GM18873 (cell line): ENCODE data around the gene PARD6B.
"Not testable (repeated sequence)": the region's sequence is repeated elsewhere in the genome, so short reads cannot be mapped to it uniquely, and the experiment has no call there.

Experiments used
- ATAC-seq: cut with Tn5 transposase; IDR thresholded peaks from one replicate; pipeline ENCODE4 v1.9.1; 2021; ENCODE audit warnings: mild to moderate bottlenecking, moderate library complexity, moderate number of reproducible peaks; ENCODE audit not compliant: unreplicated experiment, low FRiP score

PARD6B gene, protein sequence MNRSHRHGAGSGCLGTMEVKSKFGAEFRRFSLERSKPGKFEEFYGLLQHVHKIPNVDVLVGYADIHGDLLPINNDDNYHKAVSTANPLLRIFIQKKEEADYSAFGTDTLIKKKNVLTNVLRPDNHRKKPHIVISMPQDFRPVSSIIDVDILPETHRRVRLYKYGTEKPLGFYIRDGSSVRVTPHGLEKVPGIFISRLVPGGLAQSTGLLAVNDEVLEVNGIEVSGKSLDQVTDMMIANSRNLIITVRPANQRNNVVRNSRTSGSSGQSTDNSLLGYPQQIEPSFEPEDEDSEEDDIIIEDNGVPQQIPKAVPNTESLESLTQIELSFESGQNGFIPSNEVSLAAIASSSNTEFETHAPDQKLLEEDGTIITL

DNA sequence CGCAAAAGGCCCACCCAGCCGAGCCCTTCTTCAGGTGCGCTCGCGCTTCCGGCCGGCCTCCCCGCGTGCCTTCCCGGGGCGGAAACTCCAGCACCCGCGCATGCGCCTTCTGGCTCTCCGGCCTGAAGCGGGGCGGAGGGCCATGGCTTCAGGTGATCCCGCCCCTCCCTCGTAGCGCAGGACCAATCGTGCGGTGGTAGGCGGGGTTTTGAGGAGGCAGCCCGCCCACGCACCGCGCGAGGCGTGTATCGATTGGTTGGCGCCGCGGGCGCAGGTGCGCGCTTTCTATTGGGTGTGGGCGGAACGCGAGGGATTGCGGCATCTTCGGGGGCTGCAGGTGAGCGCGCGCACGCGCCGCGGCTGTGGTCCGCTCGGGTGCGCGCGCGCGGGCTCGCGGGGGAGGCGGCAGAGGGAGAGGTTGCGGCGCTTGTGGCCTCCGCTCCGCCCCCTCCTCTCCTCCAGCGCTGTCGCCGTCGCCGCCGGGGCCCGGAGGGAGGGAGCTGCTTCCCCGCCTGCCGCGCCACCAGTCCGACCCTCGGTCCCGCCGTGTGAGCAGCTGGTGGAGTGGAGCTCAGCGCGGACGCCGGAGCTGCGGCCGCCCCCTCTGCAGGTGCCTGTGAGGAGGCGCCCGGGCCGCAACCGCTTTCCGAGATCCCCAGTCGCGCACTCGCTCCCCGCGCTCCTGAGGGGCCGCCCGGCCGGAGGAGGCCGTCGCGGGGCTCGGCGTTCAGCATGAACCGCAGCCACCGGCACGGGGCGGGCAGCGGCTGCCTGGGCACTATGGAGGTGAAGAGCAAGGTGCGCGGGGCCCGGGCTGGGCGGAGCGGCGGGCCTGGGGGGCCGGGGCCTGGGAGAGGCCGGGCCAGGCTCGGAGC is at the start of gene PARD6B:
Gene PARD6B, plus strand, starts transcription at position 526 of the 875 bp plus-strand sequence. Its CDS starts 207 bp downstream, at position 733.
- peak; percentile 76 for ATAC-seq

DNA sequence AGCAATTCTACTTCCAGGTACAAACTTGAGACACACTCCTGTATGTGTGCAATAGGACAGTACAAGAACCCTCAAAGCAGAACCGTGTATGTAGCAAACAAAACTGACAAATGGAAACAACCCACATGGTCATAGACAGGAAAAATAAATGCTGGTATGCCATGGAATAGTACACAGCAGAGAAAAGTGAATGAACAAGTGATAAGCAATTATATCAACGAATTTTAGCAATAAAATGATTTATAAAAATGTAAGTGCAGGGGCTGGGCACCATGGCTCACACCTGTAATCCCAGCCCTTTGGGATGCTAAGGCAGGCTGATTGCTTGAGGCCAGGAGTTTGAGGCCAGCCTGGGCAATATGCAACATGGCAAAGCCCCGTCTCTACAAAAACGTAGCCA is 49.3 kb upstream of the PARD6B start:
- no peak for ATAC-seq

DNA sequence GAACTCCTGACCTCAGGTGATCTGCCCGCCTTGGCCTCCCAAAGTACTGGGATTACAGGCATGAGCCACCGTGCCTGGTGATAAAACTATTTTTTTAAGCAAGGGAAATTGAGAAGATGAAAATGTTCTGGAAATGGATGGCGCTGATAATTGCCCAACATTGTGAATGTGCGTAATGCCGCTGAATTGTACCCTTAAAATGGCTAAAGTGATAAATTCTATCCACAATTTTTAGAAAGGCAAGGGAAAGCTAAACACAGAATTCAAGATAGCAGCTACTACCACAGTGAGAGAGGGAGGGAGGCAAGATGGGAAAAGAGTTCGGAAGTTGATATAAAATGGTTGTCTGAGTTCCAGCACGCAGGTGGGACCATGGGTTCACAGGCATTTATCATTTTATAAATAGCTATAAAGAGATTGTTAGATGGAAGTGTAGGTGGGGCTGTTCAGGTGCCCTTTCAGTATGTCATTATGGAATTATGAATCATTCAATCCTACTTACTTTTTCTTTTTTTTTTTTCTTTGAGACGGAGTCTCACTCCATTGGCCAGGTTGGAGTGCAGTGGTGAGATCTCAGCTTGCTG is 48.3 kb upstream of the PARD6B start:
- no peak for ATAC-seq

DNA sequence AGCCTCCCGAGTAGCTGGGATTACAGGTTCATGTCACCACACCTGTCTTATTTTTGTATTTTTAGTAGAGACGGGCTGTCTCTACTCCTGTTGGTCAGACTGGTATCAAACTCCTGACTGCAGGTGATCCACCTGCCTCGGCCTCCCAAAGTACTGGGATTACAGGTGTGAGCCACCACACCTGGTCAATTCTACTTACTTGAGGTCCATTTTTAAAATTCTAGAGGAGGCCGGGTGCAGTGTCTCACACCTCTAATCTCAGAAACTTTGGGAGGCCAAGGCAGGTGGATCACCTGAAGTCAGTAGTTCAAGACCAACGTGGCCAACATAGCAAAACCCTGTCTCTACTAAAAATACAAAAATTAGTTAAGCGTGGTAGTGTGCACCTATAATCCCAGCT is 47.8 kb upstream of the PARD6B start:
- ATAC-seq, result no peak

DNA sequence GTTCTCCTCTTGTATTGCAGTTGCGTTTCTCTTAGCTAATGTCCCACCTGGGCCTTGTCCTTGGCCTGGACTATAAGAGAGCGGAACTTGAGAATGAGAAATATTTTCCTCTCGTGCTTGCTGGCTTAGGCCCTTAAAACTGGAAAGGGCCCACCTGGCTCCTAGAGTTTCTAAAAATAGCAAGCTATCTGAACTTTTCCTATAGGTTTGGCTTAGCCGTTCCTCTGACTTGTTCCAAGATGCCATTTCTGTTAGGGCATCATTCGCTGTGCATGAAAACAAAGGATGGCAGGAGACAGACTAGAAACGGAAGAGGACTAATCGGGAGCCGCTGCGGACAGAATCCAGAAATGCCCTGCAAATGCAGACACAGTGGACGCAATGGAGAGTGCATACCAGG is 44.6 kb upstream of the PARD6B start:
- ATAC-seq, result no peak

DNA sequence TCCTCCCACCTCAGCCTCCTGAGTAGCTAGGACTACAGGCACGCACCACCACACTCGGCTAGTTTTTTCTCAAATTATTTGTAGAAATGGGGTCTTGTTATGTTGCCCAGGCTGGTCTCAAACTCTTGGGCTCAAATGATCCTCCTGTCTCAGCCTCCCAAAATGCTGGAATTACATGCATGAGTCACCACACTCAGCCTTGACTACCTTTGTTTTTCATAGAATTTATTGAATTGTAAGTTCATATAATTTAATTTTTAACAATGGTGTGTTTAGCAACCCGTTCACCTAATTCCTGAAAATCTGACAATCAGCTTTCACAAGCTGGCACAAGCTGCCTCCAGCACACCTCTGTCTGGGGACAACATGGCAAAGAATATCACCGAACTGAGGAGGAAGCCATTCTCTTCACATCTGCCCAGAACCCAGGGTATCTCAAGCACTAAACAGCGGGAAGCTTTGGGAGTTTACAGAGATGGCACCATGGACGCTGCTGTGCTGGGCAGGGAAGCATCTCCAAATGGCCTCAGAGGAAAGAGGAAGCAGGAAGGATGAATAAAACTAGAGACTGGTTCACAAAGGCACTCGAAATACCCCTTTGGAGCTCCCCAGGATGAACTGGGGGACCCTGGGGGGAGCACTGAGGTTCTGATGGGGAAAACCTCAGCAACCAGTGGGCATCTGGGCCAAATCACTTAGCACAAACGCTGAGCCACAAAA is 43.0 kb upstream of the PARD6B start:
- ATAC-seq, result no peak

DNA sequence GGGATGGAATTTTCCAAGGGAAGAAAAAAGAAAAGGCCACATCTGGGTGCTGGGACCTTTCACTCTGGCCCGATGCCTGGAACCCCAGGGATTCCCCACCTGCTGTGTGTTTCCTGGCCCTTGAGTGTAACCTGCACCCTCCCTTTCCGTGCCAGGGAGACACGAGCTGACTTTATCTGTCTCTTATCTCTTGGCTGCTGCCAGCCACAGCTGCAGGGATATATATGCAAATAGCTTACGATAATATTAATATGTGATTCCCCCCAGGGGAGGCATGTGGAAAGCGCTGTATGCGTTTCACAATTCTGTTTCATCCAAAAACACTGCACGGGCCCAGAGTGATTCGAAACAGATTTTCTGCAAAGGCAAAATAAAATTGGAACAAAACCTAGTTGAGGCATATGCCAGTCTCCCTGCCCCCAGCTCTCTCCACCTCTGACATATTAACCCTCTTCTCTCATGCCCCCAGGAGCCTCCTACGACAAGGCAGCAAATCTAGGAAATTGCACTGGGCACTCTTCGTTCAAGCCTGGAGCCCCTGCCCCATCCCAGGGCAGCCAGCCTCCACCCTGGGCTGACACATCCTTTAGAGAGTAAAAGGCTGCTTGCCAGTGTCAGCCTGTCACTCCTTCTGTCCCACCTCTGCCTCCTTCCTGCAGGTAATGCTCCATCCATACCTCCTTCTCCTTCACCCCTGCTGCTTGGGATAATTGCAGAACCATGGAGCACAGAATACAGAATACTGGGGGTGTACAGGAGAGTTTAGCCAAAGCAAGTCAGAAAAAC is 41.3 kb upstream of the PARD6B start:
- no peak for ATAC-seq

DNA sequence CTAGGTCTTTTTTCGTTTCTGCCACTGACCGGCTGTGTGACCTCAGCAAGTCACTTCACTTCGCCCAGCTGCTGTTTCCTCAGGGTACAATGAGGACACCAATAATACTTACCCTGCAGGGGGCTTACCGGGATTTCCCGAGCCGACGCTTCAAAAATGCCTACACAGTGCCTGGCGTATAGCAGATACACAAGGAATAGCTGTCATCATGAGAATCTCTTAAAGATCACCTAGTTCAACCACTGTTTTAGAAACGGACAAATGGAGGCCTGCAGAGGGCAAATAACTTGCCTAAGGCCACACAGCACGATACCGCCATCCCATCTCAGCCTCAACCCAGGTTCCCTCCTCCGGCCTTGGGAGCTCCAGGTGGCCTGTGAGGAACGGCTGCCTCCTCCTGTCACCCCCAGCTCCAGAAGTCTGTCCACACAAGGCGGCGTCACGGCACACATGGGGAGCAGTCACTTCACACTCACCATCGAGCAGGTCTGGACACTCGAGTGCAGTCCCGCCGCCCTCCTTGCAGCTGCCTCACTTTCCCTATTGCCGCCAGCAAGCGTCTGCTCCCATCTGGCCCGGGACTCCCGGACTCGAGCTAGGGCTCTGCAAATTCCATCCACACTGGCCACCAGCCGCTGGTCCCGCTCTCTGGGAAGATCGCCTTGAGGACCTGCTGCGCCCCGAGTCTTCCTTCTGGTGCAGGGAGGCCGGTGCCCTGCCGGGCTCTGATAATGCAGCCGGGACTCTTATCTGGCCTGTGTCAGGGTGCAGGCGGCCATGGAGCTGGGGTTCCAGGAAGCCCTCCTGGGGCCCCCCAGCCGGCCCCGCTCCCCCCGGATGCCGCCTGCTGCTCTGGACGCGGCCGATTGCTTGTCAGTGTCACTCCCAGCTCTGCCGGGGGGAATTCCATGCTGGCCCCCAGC is 40.5 kb upstream of the PARD6B start, which contains the start of gene RIPOR3:
Gene RIPOR3, minus strand, starts transcription at position 893 of the 923 bp plus-strand sequence. Its CDS starts 414 bp downstream, at position 479.
- no peak for ATAC-seq

DNA sequence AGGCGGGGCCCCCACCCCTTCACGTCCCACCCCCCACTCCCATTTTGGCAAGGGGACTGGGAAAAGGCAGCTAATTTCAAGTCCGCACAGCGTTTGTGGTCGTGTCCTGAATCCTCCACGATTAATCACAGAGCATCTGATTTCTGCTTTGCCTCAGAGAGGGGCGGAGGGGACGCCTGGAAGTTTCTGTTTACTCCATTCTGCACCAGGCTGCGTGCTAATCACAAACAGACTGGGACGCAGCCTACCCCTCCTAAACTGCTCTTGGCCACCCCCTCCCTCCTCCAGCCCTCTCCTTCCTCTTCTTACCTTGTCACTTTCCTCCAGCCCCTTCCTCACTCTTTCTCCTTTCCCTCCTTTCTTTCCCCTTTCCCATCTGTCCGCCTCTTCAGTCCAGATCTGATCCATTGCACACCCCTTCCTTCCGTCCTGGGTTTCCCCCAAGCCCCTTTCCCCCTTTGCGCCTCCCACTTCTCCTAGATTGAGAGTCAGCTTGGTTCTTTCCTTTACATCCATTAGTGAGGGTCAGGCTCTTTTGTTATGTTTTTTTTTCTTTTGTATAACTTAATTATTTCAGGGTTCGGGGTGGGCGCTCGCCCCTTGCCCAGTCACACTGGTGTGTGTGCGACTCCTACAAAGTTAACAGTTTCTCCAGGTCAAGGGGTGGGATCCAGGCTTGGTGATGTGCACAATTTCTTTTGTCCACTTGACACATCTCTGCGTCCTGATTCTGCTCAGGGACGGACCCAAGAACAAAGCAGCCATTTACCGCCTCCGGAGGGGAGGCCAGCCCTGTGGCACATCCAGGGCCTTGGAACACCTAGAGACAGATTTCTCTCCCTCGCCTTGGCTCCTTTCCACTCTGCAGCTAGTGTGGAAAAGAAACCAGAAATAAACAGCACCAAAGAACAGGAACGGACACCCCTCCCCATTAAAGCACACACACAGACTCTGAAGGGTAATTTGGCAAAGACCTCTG is 39.5 kb upstream of the PARD6B start:
- ATAC-seq, result no peak

DNA sequence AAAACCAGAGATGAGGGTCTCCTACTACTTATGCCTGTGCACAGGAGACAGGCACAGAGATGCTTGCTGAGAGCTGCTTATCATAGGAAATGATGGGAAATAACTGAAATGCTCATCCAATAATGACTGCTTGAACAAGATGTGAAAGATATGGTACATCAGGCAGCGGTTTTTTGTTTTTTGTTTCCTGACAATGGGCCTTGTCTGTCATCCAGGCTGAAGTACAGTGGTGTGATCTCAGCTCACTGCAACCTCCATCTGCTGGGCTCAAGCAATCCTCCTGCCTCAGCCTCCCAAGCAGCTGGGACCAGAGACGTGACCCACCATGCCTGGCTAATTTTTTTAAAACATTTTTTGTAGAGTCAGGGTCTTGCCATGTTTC is 38.8 kb upstream of the PARD6B start:
- no peak for ATAC-seq

DNA sequence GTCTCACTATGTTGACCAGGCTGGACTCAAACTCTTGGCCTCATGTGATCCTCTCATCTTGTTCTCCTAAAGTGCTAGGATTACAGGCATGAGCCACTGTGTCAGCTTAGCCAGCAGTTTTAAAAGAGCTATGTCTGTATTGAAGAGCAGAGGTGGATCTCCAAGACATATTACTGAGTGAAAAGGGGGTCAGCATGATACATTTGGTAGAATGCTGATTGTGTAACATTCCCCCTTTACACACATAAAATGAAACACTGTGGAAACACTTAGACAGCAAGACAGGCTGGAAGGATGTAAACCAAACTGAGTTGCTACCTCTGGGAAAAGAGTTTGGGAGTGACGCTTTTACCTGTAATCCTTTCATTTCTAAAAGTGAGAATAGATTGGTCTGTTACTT is 38.4 kb upstream of the PARD6B start:
- no peak for ATAC-seq

DNA sequence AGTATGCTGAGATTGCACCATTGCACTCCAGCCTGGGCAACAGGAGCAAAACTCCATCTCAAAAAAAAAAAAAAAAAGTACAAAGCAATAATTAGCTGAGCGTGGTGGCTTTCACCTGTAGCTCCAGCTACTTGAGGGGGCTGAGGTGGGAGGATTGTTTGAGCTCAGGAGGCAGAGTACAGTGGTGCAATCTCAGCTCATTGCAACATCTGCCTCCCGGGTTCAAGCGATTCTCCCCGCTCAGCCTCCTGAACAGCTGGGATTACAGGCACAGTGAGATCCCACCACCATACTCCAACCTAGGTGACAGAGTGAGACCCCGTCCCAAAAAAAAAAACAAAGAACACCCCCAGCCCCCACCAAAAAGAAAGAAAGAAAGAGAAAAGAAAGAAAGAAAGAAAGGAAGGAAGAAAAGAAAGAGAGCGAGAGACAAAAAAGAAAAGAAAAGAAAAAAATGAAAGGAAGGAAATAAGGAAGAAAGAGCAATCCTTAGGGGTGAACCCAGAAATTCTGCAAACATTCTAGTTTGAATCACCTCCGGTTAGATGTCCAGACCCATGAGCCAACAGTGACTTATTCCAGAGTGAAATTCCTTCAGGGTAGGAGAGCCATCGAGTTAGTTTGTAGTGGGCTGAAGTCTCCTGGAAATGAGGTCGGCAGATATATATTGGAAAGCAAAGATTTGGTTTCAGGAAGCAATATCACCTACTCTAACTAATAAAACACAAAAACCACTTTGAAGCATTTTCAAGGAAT is 36.8 kb upstream of the PARD6B start:
- no peak for ATAC-seq

DNA sequence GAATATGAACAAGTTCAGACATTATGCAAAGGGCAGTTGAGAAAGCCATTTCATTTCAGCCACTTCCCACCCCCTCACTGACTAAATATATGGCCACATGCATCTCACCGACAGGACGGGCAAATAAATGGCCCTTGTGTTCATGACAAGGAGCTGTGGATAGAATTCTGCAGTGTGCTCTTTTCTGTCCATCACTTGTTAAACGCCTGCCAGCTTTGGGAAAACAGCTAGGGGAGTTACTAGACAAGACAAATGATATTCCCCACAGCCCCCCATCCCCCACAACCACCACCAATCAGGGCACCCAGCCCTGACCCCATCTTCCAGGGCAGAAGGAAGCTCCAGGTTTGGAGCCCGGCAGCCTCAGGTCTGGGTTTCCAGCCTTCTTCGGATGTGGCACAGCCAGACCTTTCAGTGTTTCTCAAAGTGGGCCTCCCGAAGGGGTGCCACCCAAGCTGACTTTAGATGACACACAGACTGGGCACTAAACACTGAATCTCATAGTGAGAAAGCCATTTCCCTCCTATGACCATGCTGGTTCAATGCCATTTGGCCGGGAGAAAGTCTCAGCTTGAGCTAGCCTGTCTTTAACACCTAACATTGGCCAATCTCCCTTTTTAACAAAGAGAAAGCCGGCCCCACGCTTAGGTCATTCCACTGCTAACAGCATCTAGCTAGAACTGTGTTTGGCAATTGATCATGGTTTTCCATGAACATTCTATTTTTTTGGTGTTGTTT is 36.1 kb upstream of the PARD6B start:
- no peak for ATAC-seq

DNA sequence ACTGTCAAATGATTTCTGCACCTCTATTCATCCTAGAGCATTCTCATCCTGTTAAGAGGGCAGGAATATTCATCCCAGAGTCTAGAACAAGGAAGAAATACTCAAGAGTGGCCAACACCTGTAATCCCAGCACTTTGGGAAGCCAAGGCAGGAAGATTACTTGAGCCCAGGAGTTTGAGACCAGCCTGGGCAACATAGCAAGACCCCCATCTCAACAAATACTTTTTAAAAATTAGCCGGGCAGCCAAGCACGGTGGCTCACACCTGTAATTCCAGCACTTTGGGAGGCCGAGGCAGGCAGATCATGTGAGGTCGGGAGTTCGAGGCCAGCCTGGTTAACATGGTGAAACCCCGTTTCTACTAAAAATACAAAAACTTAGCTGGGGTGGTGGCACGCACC is 33.1 kb upstream of the PARD6B start:
- ATAC-seq, result not testable (repeated sequence)

DNA sequence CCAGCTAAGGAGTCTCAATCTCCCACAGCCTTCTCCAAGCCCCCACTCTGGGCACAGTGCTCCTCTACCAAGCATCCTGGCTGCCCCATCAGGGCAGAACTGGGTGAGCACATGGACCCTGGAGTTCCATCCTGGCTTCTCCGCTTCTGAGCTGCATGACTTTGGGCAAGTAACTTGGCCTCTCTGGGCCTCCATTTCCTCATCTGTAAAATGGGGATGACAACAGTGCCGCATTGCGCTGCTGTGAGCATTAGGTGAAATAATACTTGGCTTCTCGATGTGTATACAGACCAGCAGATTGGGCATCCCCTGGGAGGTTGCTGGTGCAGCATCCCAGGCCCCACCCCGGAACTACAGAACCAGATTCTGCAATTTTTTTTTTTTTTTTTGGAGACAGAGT is 31.7 kb upstream of the PARD6B start:
- no peak for ATAC-seq
